GM23338 (cell line): ENCODE measurements around the gene XDH. TPM values are rescaled to one million over a fixed set of nuclear protein-coding genes. Genes with fewer than 3 reads are reported as not detected.

Experiments used
- ATAC-seq: fragments of 200-7000 bp; cut with Tn5 transposase; 3 replicates; pipeline ENCODE4 v1.9.1; 2020
- DNase-seq: peaks from one replicate; pipeline ENCODE4 v3.0.0-alpha.2; 2015; ENCODE audit warnings: low spot score
- H2AFZ ChIP-seq: fragments of 200-600 bp; sonication (generic); 2 replicates; pipeline ENCODE4 v1.8.0; 2016; ENCODE audit warnings: antibody characterized with exemption, mild to moderate bottlenecking, moderate library complexity
- H3F3A ChIP-seq: fragments of 200-600 bp; sonication (generic); replicated peaks from 2 replicates; pipeline ENCODE4 v1.8.0; 2017; ENCODE audit warnings: antibody characterized with exemption, mixed run types, low read depth
- H3K27ac ChIP-seq: fragments of 200-600 bp; sonication (generic); 2 replicates; pipeline ENCODE4 v1.6.1; 2016; ENCODE audit warnings: low read depth
- H3K27me3 ChIP-seq: fragments of 200-600 bp; sonication (generic); 2 replicates; pipeline ENCODE4 v1.8.0; 2016; ENCODE audit warnings: mild to moderate bottlenecking, mixed run types, moderate library complexity; ENCODE audit not compliant: insufficient read depth
- H3K36me3 ChIP-seq: fragments of 200-600 bp; sonication (generic); 2 replicates; pipeline ENCODE4 v1.8.0; 2016; ENCODE audit warnings: mild to moderate bottlenecking; ENCODE audit not compliant: insufficient read depth
- H3K4me1 ChIP-seq: fragments of 200-600 bp; sonication (generic); 2 replicates; pipeline ENCODE4 v1.8.0; 2016; ENCODE audit warnings: mild to moderate bottlenecking, moderate library complexity; ENCODE audit not compliant: insufficient read depth
- H3K4me2 ChIP-seq: fragments of 200-600 bp; sonication (generic); 2 replicates; pipeline ENCODE4 v1.7.1; 2017; ENCODE audit warnings: mixed run types
- H3K4me3 ChIP-seq: fragments of 200-600 bp; sonication (generic); 2 replicates; pipeline ENCODE4 v1.6.1; 2016; ENCODE audit warnings: mixed run types
- H3K79me2 ChIP-seq: fragments of 200-600 bp; sonication (generic); replicated peaks from 2 replicates; pipeline ENCODE4 v1.8.0; 2017; ENCODE audit warnings: mild to moderate bottlenecking; ENCODE audit not compliant: insufficient read depth
- H3K9me2 ChIP-seq: fragments of 200-600 bp; sonication (generic); 2 replicates; pipeline ENCODE4 v1.8.0; 2017; ENCODE audit not compliant: insufficient read depth
- H4K20me1 ChIP-seq: fragments of 200-600 bp; sonication (generic); replicated peaks from 2 replicates; pipeline ENCODE4 v1.8.0; 2017; ENCODE audit warnings: mild to moderate bottlenecking; ENCODE audit not compliant: insufficient read depth
- H3K27ac Mint-ChIP-seq: 2 replicates; pipeline ENCODE4 v1.8.0; 2020; ENCODE audit warnings: inconsistent platforms, mild to moderate bottlenecking, moderate library complexity, mixed read lengths
- H3K27me3 Mint-ChIP-seq: 3 replicates; pipeline ENCODE4 v1.8.0; 2022; ENCODE audit warnings: low read depth, mild to moderate bottlenecking, moderate library complexity, mixed read lengths, inconsistent platforms; ENCODE audit not compliant: insufficient read depth, poor library complexity
- H3K36me3 Mint-ChIP-seq: 3 replicates; pipeline ENCODE4 v1.8.0; 2021; ENCODE audit warnings: low read depth, mild to moderate bottlenecking, inconsistent platforms, moderate library complexity, mixed read lengths
- H3K4me1 Mint-ChIP-seq: 3 replicates; pipeline ENCODE4 v1.8.0; 2020; ENCODE audit warnings: mild to moderate bottlenecking, inconsistent platforms, mixed read lengths
- H3K4me3 Mint-ChIP-seq: 3 replicates; pipeline ENCODE4 v1.8.0; 2021; ENCODE audit warnings: moderate library complexity, mild to moderate bottlenecking, inconsistent platforms, mixed read lengths
- H3K9me3 Mint-ChIP-seq: 3 replicates; pipeline ENCODE4 v1.8.0; 2020; ENCODE audit warnings: moderate library complexity, mild to moderate bottlenecking, inconsistent platforms, mixed read lengths
- ETS1 ChIP-seq: IDR thresholded peaks from 2 replicates; pipeline ENCODE4 v1.6.1; 2016; ENCODE audit warnings: antibody characterized with exemption
- EZH2 ChIP-seq: fragments of 200-600 bp; sonication (generic); IDR thresholded peaks from one replicate; pipeline ENCODE4 v1.8.0; 2017; ENCODE audit warnings: antibody characterized with exemption, mild to moderate bottlenecking, low read depth; ENCODE audit not compliant: unreplicated experiment
- EZH2phosphoT487 ChIP-seq: fragments of 200-600 bp; sonication (generic); IDR thresholded peaks from one replicate; pipeline ENCODE4 v1.8.1; 2018; ENCODE audit warnings: antibody characterized with exemption; ENCODE audit not compliant: unreplicated experiment
- JUNB ChIP-seq: IDR thresholded peaks from one replicate; pipeline ENCODE4 v1.6.1; 2016; ENCODE audit warnings: antibody characterized with exemption; ENCODE audit not compliant: unreplicated experiment
- NANOG ChIP-seq: IDR thresholded peaks from 2 replicates; pipeline ENCODE4 v1.6.1; 2016; ENCODE audit warnings: antibody characterized with exemption, borderline replicate concordance
- POLR2AphosphoS5 ChIP-seq: IDR thresholded peaks from 2 replicates; pipeline ENCODE4 v1.6.1; 2016; ENCODE audit warnings: antibody characterized with exemption, low read depth
- STAT1 ChIP-seq: IDR thresholded peaks from one replicate; pipeline ENCODE4 v1.6.1; 2016; ENCODE audit warnings: antibody characterized with exemption; ENCODE audit not compliant: unreplicated experiment
- ZNF114 ChIP-seq: fragments of 250-450 bp; sonication (Bioruptor Pico); IDR thresholded peaks from 2 replicates; pipeline ENCODE4 v1.5.0; 2020; ENCODE audit warnings: mild to moderate bottlenecking, moderate library complexity
- ZNF331 ChIP-seq: fragments of 250-450 bp; sonication (Bioruptor Pico); IDR thresholded peaks from 2 replicates; pipeline ENCODE4 v1.5.0; 2020; ENCODE audit warnings: low read depth, mild to moderate bottlenecking, moderate library complexity
- ZNF462 ChIP-seq: fragments of 250-450 bp; sonication (Bioruptor Pico); IDR thresholded peaks from 2 replicates; pipeline ENCODE4 v1.5.0; 2020; ENCODE audit warnings: mild to moderate bottlenecking, moderate library complexity
- polyA plus RNA-seq: library from polyadenylated mRNA; unstranded; fragments of >200 nt; fragmentation: Nextera tagmentation; extraction: Ambion mirVana; gene quantifications from 2 replicates; pipeline ENCODE4 v1.2.1, GENCODE V29; 2016
- total RNA-seq: library from RNA; depleted of rRNA; stranded (reverse); fragments of >200 nt; shearing (Covaris generic); gene quantifications from 2 replicates; pipeline ENCODE4 v1.2.3, GENCODE V29; 2014
- TF ChIP-seq, protein P1 (sequence below): IDR thresholded peaks from one replicate; pipeline ENCODE4 v1.6.1; 2018; ENCODE audit warnings: antibody characterized with exemption; ENCODE audit not compliant: unreplicated experiment
- TF ChIP-seq, protein P2 (sequence below), 2 experiments: fragments of 200-600 bp in 1 of 2; sonication (generic) in 1 of 2; conservative IDR thresholded peaks; 2 replicates each; pipeline versions ENCODE4 v1.5.1 to v1.6.1; 2016 to 2017; ENCODE audit warnings: antibody characterized with exemption in 2 of 2, low read depth in 2 of 2, mild to moderate bottlenecking in 2 of 2, moderate library complexity in 1 of 2

Gene XDH
- total and polyA plus RNA-seq, 2 experiments from 2014 or later, result 0.55 to 0.87 TPM

DNA sequence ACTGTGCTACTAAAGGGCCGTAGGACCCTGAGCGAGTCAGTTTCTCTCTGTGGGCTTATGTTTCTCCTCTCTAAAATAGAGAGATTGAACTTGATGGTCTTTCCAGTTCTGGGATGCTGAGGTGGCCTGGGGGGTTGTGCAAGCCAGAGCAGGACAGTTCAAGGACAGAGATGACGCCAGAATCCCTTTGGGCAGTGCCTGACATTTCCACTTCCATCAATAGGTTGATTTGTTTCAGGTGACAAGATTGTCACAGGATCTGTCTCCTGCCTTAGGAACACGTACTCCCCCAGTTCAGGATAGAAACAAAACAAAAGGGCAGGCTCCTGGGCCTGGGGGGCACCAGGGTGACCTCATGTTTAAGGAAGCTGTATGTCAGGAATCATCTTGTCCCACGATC lies 82.0 kb downstream of the XDH start:
- Histone ChIP-seq H3K4me1 (no peaks in the 10 kb centered on the region), H3K36me3 (no peaks in the 10 kb centered on the region), H2AFZ (no peak overlapping the region), H3K9me2 (no peaks in the 10 kb centered on the region), H3K27ac (no peak overlapping the region), H3F3A (no peaks in the 10 kb centered on the region), H3K79me2 (no peaks in the 10 kb centered on the region), H3K27me3 (no peaks in the 10 kb centered on the region), H3K4me2 (no peak overlapping the region), H4K20me1 (no peaks in the 10 kb centered on the region), H3K4me3 (no peak overlapping the region)
- ATAC-seq (no peak), DNase-seq (no peak)
- Mint-ChIP-seq H3K4me1 (peaks cover 9% of the 10 kb centered on the region), H3K36me3 (no peaks in the 10 kb centered on the region), H3K27ac (no peak overlapping the region), H3K9me3 (no peaks in the 10 kb centered on the region), H3K4me3 (no peak overlapping the region), H3K27me3 (peaks cover 7% of the 10 kb centered on the region)
- no peak for TF ChIP-seq ZNF114 (CRISPR knock-in tag)
- TF ChIP-seq ETS1, result no peak
- TF ChIP-seq JUNB, result no peak
- no peak for TF ChIP-seq POLR2AphosphoS5
- TF ChIP-seq, protein P1, sequence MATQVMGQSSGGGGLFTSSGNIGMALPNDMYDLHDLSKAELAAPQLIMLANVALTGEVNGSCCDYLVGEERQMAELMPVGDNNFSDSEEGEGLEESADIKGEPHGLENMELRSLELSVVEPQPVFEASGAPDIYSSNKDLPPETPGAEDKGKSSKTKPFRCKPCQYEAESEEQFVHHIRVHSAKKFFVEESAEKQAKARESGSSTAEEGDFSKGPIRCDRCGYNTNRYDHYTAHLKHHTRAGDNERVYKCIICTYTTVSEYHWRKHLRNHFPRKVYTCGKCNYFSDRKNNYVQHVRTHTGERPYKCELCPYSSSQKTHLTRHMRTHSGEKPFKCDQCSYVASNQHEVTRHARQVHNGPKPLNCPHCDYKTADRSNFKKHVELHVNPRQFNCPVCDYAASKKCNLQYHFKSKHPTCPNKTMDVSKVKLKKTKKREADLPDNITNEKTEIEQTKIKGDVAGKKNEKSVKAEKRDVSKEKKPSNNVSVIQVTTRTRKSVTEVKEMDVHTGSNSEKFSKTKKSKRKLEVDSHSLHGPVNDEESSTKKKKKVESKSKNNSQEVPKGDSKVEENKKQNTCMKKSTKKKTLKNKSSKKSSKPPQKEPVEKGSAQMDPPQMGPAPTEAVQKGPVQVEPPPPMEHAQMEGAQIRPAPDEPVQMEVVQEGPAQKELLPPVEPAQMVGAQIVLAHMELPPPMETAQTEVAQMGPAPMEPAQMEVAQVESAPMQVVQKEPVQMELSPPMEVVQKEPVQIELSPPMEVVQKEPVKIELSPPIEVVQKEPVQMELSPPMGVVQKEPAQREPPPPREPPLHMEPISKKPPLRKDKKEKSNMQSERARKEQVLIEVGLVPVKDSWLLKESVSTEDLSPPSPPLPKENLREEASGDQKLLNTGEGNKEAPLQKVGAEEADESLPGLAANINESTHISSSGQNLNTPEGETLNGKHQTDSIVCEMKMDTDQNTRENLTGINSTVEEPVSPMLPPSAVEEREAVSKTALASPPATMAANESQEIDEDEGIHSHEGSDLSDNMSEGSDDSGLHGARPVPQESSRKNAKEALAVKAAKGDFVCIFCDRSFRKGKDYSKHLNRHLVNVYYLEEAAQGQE, result no peak
- no peak for TF ChIP-seq EZH2phosphoT487
- TF ChIP-seq ZNF462 (CRISPR knock-in tag), result no peak
- TF ChIP-seq, protein P2, sequence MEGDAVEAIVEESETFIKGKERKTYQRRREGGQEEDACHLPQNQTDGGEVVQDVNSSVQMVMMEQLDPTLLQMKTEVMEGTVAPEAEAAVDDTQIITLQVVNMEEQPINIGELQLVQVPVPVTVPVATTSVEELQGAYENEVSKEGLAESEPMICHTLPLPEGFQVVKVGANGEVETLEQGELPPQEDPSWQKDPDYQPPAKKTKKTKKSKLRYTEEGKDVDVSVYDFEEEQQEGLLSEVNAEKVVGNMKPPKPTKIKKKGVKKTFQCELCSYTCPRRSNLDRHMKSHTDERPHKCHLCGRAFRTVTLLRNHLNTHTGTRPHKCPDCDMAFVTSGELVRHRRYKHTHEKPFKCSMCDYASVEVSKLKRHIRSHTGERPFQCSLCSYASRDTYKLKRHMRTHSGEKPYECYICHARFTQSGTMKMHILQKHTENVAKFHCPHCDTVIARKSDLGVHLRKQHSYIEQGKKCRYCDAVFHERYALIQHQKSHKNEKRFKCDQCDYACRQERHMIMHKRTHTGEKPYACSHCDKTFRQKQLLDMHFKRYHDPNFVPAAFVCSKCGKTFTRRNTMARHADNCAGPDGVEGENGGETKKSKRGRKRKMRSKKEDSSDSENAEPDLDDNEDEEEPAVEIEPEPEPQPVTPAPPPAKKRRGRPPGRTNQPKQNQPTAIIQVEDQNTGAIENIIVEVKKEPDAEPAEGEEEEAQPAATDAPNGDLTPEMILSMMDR (conservative IDR thresholded peaks at IDR 0.05; ENCODE audit: low read depth in 2 of 2), result no peak
- TF ChIP-seq ZNF331, result no peak
- no peak for TF ChIP-seq EZH2
- TF ChIP-seq NANOG, result no peak
- no peak for TF ChIP-seq STAT1
